HCT116 (cell line): ENCODE data around the gene RAB31. TPM values are rescaled to one million over a fixed set of nuclear protein-coding genes. Genes with fewer than 3 reads are reported as not detected.

Experiments
- ATAC-seq: fragments of 200-7000 bp; cut with Tn5 transposase; 2 replicates; pipeline ENCODE4 v1.9.1; 2020; ENCODE audit warnings: mild to moderate bottlenecking, moderate library complexity
- BruUV-seq: library from RNA; stranded (reverse); fragments of 400-500 nt; replicated peaks from 2 replicates; lab custom pipeline; 2021; lab: Mats Ljungman, UMichigan
- CTCF ChIA-PET: fragments of 300-600 bp; sonication (Branson Sonifier 250); formaldehyde crosslinking; loops from one replicate; lab custom pipeline; 2021; ENCODE audit warnings: antibody characterized with exemption; lab: Charles Lee
- POLR2A ChIA-PET: fragments of 300-600, 350-600 bp; sonication (Branson Sonifier 250); formaldehyde crosslinking; loops from one replicate; lab custom pipeline; 2021; ENCODE audit warnings: antibody characterized with exemption; lab: Charles Lee
- RAD21 ChIA-PET, 2 experiments: fragments of 300-600 bp; sonication (Branson Sonifier 250); formaldehyde crosslinking; loops; one replicate each; lab custom pipeline; 2023; ENCODE audit warnings: low total read pairs in 2 of 2; ENCODE audit not compliant: uncharacterized antibody in 2 of 2, unreplicated experiment in 2 of 2, low non-redundant PET in 1 of 2; lab: Charles Lee
- DNase-seq: peaks from one replicate; pipeline ENCODE4 v3.0.0-alpha.2; 2010; ENCODE audit warnings: low read depth, low spot score
- H2AFZ ChIP-seq: fragments of 200-600 bp; shearing (Covaris generic), sonication (generic); 2 replicates; pipeline ENCODE4 v1.6.1; 2017; ENCODE audit warnings: low read depth, mixed run types, mixed read lengths, antibody characterized with exemption, low read length; ENCODE audit not compliant: poor library complexity, severe bottlenecking
- H3K27ac ChIP-seq: 2 replicates; pipeline ENCODE4 v1.5.1; 2012; ENCODE audit warnings: low read depth, low read length
- H3K27me3 ChIP-seq: fragments of 200-600 bp; sonication (generic); 2 replicates; pipeline ENCODE4 v1.6.1; 2016; ENCODE audit warnings: mixed run types, low read length, mixed read lengths; ENCODE audit not compliant: insufficient read depth
- H3K36me3 ChIP-seq, 2 experiments: fragments of 200-500 bp in 1 of 2; fragments of 200-600 bp in 1 of 2; sonication (Bioruptor generic) in 1 of 2; sonication (generic) in 1 of 2; 2 replicates each; pipeline versions ENCODE4 v1.5.1 to v1.6.1; 2014 to 2016; ENCODE audit warnings: low read length in 2 of 2, inconsistent platforms in 1 of 2, mixed read lengths in 1 of 2, mixed run types in 1 of 2; ENCODE audit not compliant: insufficient read depth in 2 of 2, control insufficient read depth in 1 of 2
- H3K4me1 ChIP-seq, 2 experiments: fragments of 200-600 bp in 1 of 2; sonication (generic) in 1 of 2; 2 replicates each; pipeline versions ENCODE4 v1.5.1 to v1.6.1; 2012 to 2017; ENCODE audit warnings: low read length in 2 of 2, inconsistent platforms in 1 of 2, mild to moderate bottlenecking in 1 of 2, mixed read lengths in 1 of 2, mixed run types in 1 of 2, moderate library complexity in 1 of 2; ENCODE audit not compliant: insufficient read depth in 2 of 2, control insufficient read depth in 1 of 2
- H3K4me2 ChIP-seq: fragments of 200-600 bp; sonication (generic); 2 replicates; pipeline ENCODE4 v1.6.1; 2017; ENCODE audit warnings: mixed run types, low read length, mixed read lengths
- H3K4me3 ChIP-seq, 2 experiments: fragments of 200-600 bp in 1 of 2; sonication (generic) in 1 of 2; replicated peaks in 1 of 2; 2 replicates each; pipeline ENCODE4 v1.5.1; 2011 to 2016; ENCODE audit warnings: low read length in 2 of 2, control low read depth in 1 of 2, low read depth in 1 of 2, mild to moderate bottlenecking in 1 of 2, mixed read lengths in 1 of 2, mixed run types in 1 of 2
- H3K79me2 ChIP-seq: fragments of 200-600 bp; sonication (generic); 2 replicates; pipeline ENCODE4 v1.6.1; 2017; ENCODE audit warnings: mild to moderate bottlenecking, mixed run types, low read length, moderate library complexity, mixed read lengths; ENCODE audit not compliant: insufficient read depth
- H3K9ac ChIP-seq: fragments of 200-600 bp; sonication (generic); 2 replicates; pipeline ENCODE4 v1.6.1; 2016; ENCODE audit warnings: low read length, mixed read lengths
- H3K9me2 ChIP-seq: fragments of 200-600 bp; sonication (generic), shearing (Covaris generic); 2 replicates; pipeline ENCODE4 v1.6.1; 2017; ENCODE audit warnings: mixed run types, mild to moderate bottlenecking, moderate library complexity; ENCODE audit not compliant: insufficient read depth
- H3K9me3 ChIP-seq, 2 experiments: fragments of 200-500 bp in 1 of 2; fragments of 200-600 bp in 1 of 2; sonication (Bioruptor generic) in 1 of 2; sonication (generic) in 1 of 2; 2 replicates each; pipeline ENCODE4 v1.6.1; 2014 to 2017; ENCODE audit warnings: low read length in 2 of 2, mixed read lengths in 2 of 2, inconsistent platforms in 1 of 2, low read depth in 1 of 2, mild to moderate bottlenecking in 1 of 2, mixed run types in 1 of 2, moderate library complexity in 1 of 2; ENCODE audit not compliant: control insufficient read depth in 1 of 2, insufficient read depth in 1 of 2
- H4K20me1 ChIP-seq: fragments of 200-600 bp; sonication (generic), shearing (Covaris generic); 2 replicates; pipeline ENCODE4 v1.6.1; 2017; ENCODE audit warnings: mixed run types, mild to moderate bottlenecking, moderate library complexity; ENCODE audit not compliant: insufficient read depth
- EZH2 ChIP-seq: fragments of 200-600 bp; sonication (generic); IDR thresholded peaks from 2 replicates; pipeline ENCODE4 v1.6.1; 2017; ENCODE audit warnings: antibody characterized with exemption, mixed run types
- POLR2AphosphoS5 ChIP-seq: IDR thresholded peaks from 2 replicates; pipeline ENCODE4 v1.6.1; 2011; ENCODE audit warnings: mild to moderate bottlenecking, low read depth, low read length, moderate library complexity
- YY1 ChIP-seq: IDR thresholded peaks from 2 replicates; pipeline ENCODE4 v1.6.1; 2011; ENCODE audit warnings: low read length, low read depth, moderate library complexity, mild to moderate bottlenecking; ENCODE audit not compliant: insufficient replicate concordance; ENCODE audit errors: extremely low read depth
- intact Hi-C: fragments of 100-400 bp; cut with micrococcal nuclease; formaldehyde crosslinking; loops from 2 replicates; pipeline ENCODE4 v1.10.0; 2022
- total RNA-seq: library from RNA; stranded (reverse); gene quantifications from one replicate; pipeline ENCODE4 v1.2.1, GENCODE V29; 2021; ENCODE audit not compliant: unreplicated experiment
- TF ChIP-seq, protein P1 (sequence below): IDR thresholded peaks from 2 replicates; pipeline ENCODE4 v1.6.1; 2011; ENCODE audit warnings: mild to moderate bottlenecking, low read length, moderate library complexity; ENCODE audit not compliant: insufficient replicate concordance; ENCODE audit errors: extremely low read depth
- TF ChIP-seq, protein P2 (sequence below): IDR thresholded peaks from 2 replicates; pipeline ENCODE4 v1.6.1; 2012; ENCODE audit warnings: low read depth

RAB31 gene
- total RNA-seq, 1 experiment from 2014 or later: 46.9 TPM

DNA sequence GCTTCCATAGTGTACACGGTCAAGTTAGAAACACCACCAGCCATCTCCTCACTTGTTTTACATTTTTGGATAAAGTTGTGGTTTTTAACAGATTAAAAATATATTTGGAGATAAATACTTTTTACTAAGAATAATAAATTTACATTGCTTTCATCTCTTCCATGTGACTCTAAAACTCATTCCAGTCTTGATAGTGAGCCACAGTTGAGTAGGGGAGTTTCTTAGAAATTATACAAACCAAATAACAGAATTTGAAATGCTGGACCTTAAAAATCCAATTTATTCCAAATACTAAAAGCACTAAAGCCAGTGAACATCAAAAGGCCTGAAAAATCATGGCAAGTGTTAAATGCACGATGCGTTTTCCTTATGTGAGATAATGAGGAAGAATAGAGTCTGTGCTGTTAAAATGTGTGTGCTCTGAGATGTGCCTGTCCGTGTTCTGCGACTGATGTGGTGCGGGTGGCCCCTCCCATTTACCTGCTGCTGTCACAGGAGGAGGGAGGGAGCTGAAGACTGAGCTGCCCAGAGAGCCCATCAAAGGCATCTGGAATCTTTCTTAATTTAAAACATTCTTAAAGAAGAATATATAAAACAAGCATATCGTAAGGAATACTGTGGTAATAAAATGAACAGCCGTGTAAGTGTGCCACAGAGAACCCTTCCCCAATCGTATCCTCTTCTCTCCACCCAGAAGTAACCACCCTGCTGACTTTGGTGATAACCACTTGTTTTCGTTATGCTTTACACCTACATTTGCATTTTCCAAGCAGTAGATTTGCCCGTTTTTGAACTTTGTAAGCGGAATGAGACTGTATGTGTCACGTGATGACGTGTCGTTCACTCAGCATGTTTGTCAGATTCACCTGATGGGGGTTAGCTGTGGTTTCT, 120.7 kb downstream of the RAB31 start:
- no peaks in the 10 kb centered on the region for H3K9me2 ChIP-seq
- DNase-seq: no peak
- H3K27me3 ChIP-seq: no peaks in the 10 kb centered on the region
- ChIA-PET RAD21 (no interaction called here), CTCF (no interaction called here), POLR2A (interaction anchor here (0.8 to 2.2 kb wide), 4 partner anchors 10 to 86 kb away, joined by 3 to 10 read pairs (median 4); no protein-coding TSS in a partner anchor)
- no peaks in the 10 kb centered on the region for H4K20me1 ChIP-seq
- no peaks in the 10 kb centered on the region for H3K79me2 ChIP-seq
- TF ChIP-seq POLR2AphosphoS5: peak; percentile 12; the same call in 1 of the 2 replicates
- no peak for TF ChIP-seq EZH2
- peak overlapping the region; percentile 53 for H3K9ac ChIP-seq
- no peaks in the 10 kb centered on the region for H3K9me3 ChIP-seq
- peaks cover 55 to 68% of the 10 kb centered on the region in 2 experiments for H3K4me1 ChIP-seq
- ATAC-seq: peak; percentile 60
- peak overlapping the region; percentile 76 for H3K4me2 ChIP-seq
- H3K36me3 ChIP-seq: no peaks in the 10 kb centered on the region
- H3K27ac ChIP-seq: peak overlapping the region; percentile 87
- BruUV-seq: TSS peak; percentile 27
- H2AFZ ChIP-seq: no peak overlapping the region
- intact Hi-C loops: loop anchor here (1.0 to 10.0 kb wide), 3 partner anchors 40 to 126 kb away; partner anchors contain the start of gene VAPA
- peak overlapping the region; percentile 24 to 42 for H3K4me3 ChIP-seq

DNA sequence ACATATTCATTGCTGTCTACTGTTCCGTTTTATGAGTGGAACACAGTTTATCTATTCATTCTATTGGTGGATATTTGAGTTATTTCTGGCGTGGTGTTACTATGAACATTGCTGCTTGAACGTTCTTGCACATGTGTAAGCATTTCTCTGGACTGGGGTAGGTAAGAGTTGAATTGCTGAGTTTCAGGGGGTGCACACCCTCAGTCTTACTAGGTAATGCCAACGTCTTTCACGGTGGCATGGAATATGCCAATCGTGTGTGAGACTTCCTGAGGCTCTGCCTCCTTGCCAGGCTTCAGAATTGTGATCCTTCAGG, 121.3 kb downstream of the RAB31 start:
- peak overlapping the region; percentile 87 for H3K27ac ChIP-seq
- H4K20me1 ChIP-seq: no peaks in the 10 kb centered on the region
- CTCF ChIA-PET: no interaction called here
- no peak overlapping the region for H2AFZ ChIP-seq
- BruUV-seq: no TSS peak
- no peak for ATAC-seq
- H3K4me1 ChIP-seq: peaks cover 49 to 61% of the 10 kb centered on the region in 2 experiments
- H3K9me3 ChIP-seq: no peaks in the 10 kb centered on the region
- H3K9ac ChIP-seq: peak overlapping the region; percentile 53; the same call in 1 of the 2 replicates
- H3K27me3 ChIP-seq: no peaks in the 10 kb centered on the region
- no peaks in the 10 kb centered on the region for H3K79me2 ChIP-seq
- H3K9me2 ChIP-seq: no peaks in the 10 kb centered on the region
- RAD21 ChIA-PET: no interaction called here
- H3K4me2 ChIP-seq: peak overlapping the region; percentile 76
- no peak for DNase-seq
- TF ChIP-seq, protein P1, sequence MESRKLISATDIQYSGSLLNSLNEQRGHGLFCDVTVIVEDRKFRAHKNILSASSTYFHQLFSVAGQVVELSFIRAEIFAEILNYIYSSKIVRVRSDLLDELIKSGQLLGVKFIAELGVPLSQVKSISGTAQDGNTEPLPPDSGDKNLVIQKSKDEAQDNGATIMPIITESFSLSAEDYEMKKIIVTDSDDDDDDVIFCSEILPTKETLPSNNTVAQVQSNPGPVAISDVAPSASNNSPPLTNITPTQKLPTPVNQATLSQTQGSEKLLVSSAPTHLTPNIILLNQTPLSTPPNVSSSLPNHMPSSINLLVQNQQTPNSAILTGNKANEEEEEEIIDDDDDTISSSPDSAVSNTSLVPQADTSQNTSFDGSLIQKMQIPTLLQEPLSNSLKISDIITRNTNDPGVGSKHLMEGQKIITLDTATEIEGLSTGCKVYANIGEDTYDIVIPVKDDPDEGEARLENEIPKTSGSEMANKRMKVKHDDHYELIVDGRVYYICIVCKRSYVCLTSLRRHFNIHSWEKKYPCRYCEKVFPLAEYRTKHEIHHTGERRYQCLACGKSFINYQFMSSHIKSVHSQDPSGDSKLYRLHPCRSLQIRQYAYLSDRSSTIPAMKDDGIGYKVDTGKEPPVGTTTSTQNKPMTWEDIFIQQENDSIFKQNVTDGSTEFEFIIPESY: no peak
- TF ChIP-seq, protein P2, sequence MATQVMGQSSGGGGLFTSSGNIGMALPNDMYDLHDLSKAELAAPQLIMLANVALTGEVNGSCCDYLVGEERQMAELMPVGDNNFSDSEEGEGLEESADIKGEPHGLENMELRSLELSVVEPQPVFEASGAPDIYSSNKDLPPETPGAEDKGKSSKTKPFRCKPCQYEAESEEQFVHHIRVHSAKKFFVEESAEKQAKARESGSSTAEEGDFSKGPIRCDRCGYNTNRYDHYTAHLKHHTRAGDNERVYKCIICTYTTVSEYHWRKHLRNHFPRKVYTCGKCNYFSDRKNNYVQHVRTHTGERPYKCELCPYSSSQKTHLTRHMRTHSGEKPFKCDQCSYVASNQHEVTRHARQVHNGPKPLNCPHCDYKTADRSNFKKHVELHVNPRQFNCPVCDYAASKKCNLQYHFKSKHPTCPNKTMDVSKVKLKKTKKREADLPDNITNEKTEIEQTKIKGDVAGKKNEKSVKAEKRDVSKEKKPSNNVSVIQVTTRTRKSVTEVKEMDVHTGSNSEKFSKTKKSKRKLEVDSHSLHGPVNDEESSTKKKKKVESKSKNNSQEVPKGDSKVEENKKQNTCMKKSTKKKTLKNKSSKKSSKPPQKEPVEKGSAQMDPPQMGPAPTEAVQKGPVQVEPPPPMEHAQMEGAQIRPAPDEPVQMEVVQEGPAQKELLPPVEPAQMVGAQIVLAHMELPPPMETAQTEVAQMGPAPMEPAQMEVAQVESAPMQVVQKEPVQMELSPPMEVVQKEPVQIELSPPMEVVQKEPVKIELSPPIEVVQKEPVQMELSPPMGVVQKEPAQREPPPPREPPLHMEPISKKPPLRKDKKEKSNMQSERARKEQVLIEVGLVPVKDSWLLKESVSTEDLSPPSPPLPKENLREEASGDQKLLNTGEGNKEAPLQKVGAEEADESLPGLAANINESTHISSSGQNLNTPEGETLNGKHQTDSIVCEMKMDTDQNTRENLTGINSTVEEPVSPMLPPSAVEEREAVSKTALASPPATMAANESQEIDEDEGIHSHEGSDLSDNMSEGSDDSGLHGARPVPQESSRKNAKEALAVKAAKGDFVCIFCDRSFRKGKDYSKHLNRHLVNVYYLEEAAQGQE: no peak
- no peak for TF ChIP-seq YY1
- TF ChIP-seq, all 23 proteins: peak for 0
- POLR2A ChIA-PET: interaction anchor here (1.1 to 2.2 kb wide), 2 partner anchors 9 to 21 kb away, joined by 4 to 5 read pairs; no protein-coding TSS in a partner anchor
- Histone ChIP-seq H3K36me3 (no peaks in the 10 kb centered on the region), H3K4me3 (peak overlapping the region; percentile 24 to 42)
- intact Hi-C loops: loop anchor here (2.0 to 10.0 kb wide), 2 partner anchors 85 to 125 kb away; partner anchors contain the start of gene VAPA
